NCI-H2081 treated with DMSO at 0.1 percent for 48 hours (cell line): ENCODE data around the gene FAM9B.
"Not testable (repeated sequence)": the region's sequence is repeated elsewhere in the genome, so short reads cannot be mapped to it uniquely, and the experiment has no call there.

Source experiments
- DNase-seq: peaks from one replicate; lab custom pipeline; 2025; lab: John Stamatoyannopoulos, UW

FAM9B gene

DNA sequence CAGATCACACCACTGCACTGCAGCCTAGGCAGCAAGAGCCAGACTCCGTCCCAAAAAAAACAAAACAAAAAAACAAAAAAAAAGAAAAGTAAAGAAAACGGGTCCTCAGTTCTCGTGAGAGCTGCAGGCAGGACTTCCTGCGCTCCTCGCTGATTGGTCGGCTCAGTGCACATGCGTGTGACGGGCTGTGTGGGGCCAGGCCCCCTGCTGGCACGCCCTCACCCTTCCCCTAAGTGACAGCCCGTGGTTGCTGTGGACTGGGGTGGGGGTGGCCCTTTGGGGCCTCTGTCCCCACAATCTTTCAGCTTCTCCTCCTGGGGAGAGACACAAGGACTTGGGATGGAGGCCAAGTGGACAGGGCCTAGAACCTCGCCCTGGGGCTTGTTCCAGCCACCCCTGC, at the start of gene FAM9B:
Gene FAM9B, minus strand, starts transcription at position 139 of the 400 bp plus-strand sequence. CDS start 1,141 bp downstream, outside the sequence.
- no peak for DNase-seq

DNA sequence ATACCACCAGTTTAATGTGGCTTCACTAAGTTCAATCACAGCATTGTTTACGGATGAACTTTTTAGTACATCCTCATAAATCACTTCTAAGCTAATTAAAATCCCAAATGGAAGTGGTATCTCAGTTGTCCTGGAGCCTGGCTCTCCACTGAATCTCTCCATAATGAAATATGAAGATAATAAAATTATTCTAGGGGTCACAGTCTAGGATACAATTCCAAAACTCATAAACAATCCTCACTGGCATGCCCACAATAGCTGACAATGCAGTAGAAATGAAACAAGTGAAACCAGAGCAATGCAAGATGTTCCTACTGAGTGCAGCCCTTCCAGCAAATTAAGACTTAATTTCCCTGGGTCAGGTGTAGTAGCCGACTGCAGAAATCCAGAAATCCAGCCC, 47.3 kb upstream of the FAM9B start:
- no peak for DNase-seq

DNA sequence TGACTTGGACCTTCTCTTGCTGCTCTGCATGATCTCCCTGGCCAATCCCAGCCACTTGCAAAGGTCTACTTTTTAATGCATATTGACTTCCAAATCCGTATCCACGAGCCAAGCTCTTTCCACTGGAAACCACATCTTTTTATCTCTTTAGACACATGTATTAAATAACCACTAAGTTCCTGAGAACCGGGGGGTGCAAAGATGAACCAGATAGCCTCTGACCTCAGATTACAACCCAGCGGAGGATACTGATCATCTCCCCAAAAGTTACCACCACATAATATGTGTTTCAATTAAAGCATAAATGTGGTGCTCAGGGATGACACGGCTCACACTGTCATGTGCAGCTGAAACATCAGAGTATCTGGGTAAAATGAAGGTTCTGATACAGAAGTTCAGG, 40.4 kb upstream of the FAM9B start:
- DNase-seq: no peak

DNA sequence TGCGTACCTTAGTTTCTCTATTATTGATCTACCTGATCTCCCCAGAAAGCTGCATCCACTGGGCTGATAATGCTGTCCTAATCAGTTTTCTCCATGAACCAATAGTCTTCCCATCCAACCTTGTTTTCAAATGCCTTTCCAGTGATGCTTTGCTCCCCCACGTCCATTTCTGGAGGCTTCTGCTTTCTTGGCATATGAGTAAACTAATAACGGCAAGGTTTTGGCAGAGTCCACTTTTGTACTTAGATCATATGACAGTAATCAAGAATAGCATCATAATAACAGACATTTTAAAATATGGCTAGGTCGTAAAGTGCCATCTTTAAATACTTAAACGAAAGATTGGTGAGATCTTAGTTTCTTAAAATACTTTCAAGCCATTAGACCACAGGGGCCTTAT, 38.4 kb upstream of the FAM9B start:
- DNase-seq: no peak

DNA sequence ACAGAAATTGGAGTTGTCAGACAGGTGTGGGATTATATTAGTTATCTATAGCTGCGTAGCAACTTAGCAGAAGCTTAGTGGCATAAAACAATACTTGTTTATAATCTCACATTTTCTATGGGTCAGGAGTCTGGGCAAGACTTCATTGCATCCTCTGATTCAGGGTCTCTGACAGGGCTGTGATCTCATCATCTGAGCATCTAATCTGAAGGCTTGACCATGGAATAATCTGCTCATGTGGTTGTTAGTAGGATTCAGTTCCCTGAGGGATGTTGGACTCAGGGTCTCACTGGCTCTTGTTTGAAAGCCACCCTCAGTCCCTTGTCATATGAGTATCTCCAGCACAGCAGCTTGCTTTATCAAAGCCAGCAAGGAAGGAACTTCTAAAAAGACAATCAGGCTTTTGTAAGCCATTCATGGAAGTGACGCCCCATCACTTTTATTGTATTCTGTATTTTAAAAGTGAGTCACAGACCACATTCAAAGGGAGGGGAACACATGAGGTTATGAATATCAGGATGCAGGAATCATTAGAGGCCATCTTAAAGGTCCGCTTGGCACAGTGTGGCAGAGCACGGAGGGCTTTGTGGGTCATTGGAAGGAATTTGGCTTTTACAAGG, 37.2 kb upstream of the FAM9B start:
- no peak for DNase-seq

DNA sequence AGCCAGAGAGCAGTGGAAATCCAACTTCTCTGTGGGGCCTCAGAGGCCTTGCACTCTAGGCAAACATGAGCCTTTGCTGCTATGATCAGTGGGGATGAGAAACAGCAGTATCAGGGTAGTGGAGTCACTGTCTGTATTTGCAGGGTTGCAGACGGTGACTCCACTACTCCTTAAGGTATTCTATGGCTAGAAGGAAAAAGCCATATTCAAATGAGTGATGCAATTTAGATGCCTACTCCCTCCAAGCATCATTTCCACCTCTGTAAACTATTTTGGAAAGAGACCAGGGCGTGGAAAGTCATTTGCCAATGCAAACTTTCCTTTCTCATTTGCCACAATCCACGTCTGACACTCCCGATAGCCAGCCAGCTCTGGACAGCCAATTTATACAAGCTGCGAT, 35.6 kb upstream of the FAM9B start:
- DNase-seq: no peak

DNA sequence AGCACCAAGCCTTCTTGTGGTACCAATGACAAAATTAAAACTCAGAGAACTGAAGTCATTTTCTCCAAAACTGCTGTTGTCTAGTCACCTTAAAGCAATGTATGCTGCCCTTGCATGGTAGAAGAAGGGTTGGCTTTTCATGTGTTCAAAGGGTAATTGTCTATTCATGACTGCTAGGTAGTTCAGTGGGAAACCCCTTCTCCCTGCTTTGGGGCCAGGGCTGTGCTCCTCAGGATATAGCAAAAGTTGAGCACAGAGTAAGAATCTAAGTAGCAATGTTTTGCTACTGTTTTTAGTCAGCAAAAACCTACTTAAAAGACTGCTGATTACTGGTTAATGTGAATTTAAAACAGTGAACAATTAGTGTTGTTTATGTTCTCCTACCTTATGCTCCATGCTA, 30.8 kb upstream of the FAM9B start:
- no peak for DNase-seq

DNA sequence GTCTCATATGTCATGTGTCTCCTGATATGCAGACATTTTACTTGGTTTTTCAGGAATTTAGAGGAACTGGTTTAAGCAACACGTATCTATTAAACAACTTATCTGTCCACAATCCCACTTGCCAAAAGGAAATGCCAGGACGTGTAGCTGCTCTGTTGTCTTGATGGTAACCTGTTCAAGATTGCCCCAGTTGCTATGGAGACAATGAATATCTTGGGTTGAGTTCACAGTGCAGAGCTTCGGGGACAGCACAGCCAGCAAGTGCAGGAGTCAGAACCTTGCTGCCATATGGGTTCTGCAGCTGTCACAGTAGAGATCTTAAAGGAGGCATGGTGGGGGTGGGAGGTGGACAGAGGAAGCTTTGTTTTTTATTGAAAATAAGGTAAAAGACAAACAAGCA, 28.7 kb upstream of the FAM9B start:
- no peak for DNase-seq

DNA sequence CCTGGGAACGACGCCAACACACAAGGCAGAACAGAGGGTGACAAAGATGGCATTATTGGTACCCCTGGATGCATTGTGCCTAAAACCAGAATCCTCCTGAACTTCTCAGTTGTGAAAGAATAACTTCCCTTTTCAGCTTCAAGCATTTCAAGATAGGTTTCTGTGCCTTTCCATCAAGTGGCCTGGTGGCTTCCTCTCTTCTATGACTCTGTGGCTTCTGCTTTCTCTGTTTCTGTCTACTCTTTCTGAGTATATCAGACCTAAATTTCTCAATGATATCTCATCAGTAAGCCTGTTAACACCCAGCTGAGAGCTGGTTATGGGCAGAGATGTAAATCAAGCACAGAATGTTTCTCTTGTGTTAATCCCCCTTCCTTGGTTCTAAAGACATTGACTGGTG, 21.4 kb upstream of the FAM9B start:
- DNase-seq: no peak

DNA sequence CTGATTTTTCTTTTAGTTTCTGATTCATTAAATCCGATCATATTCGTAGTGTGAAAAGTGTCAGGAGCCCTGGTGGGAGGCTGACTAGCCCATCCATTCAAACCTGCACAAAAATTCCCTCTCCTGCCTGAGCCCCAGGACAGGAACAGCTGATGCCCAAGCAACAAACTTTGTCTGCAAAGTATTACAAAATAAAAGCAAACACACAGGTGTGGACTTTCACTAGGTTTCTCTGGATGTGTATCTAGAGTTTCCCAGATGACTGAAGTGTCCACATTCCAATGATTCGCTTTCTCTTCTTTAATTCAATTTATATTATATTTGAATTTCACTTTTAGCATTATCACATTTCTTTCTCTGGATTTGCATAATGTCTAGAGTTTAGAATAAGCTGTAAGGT, 18.2 kb upstream of the FAM9B start:
- no peak for DNase-seq

DNA sequence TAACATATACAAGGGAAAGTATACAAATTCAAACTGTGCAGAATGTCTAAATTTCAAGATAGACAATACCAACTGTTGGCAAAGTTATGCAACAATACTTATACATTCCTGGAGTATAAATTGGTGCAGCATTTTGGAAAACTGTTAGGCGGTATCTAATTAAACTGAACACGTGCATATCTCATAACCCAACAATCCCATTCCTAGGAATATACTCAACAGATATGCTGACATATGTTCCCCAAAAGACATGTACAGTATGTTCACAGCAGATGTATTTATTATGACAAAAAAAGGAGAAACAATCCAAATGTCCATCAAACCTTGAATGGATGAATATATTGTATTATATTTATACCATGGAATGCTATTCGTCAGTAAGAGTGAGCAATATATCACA, 16.4 kb upstream of the FAM9B start:
- DNase-seq: no peak

DNA sequence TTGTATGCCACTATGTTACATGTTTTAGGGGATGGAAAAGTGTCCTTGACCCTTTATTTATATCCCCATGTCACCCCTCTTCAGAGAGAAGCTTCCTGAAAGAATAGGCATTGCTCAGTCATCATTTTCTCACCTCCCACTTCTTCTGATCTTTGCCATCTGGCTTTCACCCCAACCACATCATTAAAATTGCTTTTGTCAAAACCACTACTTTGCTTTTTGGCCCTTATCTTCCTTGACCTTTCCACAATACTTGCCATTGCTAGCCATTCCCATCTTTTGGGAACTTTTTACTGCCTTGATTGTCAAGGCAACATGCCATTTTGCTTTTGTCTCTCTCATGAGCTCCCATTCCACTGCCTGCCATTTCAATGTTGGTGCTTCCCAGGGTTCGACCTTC, 14.9 kb upstream of the FAM9B start:
- DNase-seq: no peak

DNA sequence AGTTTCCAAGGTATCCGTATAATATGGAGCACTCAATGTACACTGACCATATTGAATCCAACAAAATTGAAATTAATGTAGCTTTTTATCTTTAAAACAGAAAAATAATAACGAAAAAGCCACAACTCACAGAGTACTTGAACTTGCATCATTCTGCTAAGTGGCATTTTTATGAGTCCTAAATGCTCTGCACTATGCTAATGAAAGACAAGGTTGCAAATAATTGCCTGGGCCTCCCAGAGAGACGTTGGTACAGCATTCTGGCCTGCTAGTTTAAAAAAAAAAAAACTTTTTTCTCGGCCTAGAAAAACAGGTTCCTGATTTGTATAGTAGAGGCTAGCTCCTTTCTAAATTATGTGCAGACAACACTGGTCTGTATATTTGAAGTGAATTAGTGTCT, 4.3 kb upstream of the FAM9B start:
- no peak for DNase-seq

DNA sequence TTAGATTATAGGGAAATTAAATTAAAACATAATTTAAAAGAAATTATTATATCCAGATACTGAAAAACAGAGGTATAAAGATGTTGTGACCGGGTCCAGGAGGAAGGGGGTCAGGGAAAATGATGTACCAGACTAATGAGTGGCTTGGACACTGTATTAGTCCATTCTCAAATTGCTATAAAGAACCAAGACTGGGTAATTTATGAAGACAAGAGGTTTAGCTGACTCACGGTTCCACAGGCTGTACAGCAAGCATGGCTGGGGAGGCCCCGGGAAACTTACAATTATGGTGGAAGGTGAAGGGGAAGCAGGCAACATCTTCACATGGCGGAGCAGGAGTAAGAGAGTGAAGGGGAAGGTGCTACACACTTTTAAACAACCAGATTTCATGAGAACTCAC, 3.4 kb upstream of the FAM9B start:
- no peak for DNase-seq

DNA sequence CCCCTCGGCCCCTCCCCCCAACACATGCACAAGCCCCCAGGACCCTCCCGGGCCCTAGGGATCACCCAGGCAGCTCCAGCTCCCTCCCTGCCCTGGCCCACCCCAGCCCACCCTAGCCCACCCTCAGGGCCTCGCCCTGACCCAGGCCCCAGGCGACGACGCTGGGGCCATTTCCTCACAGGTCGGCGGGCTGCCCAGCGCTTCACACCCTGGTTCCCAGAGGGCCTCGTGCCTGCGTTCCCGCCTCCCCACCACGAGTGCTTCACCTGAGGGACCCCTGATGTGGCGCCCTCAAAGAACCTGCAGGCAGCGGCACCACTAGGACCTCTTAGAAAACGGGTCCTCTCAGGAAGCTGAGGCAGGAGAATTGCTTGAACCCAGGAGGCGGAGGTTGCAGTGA, 341 bp downstream of the FAM9B start:
- no peak for DNase-seq

DNA sequence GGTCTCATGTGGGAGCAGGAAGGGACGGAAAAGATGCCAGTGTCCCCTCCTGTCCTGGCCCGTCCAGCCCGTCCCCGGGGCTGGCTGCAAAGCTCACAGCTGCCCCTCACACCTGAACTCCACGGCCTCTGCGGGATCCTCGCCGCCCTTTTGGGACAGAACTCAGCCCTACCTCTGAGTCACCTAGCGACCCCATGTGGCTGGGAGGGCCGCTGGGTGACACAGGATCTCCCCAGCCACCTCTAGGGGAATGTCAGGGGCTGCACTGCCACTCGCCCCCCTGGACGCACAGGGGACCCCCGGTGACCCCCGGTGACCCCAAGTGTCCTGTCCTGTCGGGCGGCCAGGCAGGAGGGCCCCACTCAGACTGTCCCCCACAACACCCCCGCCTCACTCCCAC, 748 bp downstream of the FAM9B start:
- DNase-seq: no peak

DNA sequence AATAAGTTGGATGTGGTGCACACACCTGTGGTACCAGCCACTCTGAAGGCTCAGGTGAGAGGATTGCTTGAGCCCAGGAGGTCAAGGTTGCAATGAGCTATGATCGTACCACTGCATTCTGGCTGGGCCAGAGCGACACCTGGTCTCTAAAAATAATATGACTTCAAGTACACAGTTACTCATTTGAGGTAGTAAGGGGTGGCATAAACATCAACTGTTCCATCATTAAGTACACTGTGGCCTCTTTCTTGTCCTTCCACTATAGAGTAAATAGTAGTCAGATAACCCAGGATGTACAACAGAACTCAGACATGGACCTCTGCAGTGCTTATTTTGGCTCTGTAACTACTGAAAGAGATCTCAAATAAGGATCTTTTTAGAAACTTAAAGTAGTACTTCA, 10.6 kb downstream of the FAM9B start:
- DNase-seq: no peak

DNA sequence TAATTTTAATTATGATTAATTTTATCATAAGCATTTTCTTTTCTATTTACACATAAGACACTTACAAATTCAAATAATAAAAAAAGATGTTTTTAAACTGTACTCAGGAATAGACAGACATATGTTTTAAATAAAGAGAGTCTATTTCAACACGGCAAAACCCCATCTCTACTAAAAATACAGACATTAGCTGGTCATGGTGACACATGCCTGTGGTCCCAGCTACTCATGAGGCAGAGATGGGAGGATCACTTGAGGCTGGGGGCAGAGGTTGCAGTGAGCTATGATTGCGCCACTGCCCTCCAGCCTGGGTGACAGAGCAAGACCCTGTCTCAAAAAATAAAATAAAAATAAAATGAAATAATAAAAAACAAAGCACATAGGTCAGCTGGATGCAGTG, 14.8 kb downstream of the FAM9B start:
- no peak for DNase-seq

DNA sequence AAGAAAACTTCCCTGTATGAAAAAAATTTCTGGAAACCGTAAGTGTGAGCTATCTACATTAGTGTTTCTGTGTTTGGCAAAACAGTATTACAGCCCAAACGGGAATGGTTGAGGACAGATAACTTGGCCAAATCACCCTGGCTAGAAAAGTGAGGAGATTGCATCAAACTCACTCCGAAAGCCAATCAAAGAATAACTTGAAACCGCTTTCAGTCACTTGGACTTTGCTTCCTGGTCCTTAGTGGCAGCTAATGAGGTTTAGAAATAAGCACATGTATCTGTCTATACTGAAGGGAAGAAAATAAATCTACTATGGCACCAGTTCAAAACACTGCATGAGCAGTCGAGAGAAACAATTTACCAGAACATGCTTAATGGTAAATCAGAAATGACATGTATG, 15.6 kb downstream of the FAM9B start:
- not testable (repeated sequence) for DNase-seq

DNA sequence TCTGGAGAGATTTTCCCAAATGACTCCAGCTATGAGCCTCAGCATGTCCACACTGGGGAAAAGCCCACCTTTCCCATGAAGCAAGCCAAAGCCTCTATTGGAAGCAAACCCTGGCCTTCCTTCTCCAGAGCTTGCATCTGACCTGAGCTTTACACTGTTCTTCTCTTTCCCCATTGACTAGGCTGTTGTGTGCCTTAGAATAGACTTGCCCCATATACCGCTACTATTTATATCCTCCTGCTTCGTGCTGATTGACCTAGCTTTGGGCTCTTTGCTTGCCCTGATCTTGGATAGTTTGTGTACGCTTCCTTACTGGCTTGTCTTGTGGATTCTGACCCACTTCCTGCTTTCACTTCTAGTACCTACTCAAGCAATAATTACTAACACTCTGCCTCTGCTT, 30.9 kb downstream of the FAM9B start:
- DNase-seq: no peak

DNA sequence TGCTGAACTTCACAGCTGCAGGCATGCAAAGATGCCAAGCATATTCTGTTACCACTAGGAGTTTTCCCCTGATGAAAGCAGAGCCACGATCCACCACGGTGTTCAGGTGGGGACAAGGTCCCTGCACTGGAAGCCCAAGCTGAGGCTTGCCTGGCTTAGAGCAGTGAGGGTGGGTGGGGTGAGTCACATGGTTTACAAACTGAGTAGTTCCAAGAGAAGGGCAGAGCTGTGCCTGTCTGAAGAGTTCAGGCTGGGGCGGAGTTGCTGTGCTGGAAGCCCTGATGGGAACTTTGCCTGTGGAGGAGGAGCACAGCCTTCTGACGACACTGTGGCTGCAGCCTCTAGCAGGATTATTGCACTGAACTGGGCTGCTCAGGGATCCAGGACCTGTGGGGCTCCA, 45.5 kb downstream of the FAM9B start:
- DNase-seq: no peak

DNA sequence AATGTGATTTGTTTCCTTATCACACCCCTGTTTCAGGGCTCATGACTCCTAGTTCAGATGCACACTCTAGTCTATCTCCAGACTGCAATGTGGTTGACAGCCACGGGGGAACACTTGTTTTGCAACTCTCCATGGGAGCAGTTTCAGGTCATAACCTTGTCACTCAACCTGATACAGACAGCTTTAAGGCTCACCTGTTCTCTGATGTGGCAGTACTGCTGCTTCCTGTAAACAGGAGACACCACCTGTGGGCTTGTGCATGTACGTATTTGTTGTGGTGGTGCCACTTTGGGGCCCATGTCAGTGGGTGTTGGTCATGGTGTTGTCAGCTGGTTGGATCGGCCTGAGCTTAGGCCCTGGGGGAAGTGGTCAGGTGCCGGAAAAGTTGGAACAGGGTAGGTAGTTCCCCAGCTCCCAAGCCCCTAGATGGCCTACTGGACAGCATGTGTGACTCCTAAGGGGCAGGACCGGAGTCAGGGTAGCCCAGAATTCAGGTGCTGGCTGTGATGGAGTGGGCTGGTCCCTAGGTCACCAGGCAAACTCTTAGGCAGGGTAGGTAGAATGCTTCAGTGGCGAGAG, 46.2 kb downstream of the FAM9B start:
- no peak for DNase-seq

DNA sequence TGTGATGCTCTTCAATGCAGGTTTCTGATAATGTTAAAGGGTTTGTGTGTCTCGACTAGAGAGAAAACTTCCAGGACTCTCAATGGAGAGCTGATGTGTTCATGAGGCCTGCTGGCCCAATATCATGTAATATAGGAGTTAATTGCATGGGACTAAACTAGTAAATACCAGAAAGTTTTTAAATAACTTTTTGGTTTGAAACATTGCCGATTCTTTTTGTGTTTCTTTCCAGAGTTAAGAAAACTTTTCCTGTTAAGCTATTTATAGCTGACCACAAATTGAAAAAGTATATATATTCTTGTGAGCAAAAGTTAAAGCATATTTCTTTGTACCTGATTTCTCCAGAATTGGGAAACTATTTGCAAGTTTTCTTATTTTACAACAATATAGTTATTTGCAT, 49.7 kb downstream of the FAM9B start:
- DNase-seq: no peak

DNA sequence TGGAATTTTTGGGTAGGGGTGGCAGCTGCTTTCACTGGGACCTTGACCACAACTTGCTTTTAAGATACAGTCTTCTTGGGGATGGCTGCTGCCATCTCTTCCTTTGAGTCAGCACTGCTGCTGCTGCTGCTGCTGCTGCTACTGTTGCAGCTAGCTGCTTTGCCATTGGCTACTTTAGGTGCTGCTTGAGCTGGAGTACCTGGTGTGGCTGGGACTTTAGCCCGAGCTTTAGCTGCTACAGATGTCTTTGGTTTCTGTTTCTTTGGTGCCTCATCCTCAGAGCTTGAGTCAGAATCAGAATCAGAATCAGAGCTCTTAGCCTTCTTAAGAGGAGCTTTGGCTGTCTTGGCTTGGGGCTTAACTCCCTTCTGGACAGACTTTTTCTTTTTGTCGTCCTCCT, 52.2 kb downstream of the FAM9B start:
- no peak for DNase-seq

DNA sequence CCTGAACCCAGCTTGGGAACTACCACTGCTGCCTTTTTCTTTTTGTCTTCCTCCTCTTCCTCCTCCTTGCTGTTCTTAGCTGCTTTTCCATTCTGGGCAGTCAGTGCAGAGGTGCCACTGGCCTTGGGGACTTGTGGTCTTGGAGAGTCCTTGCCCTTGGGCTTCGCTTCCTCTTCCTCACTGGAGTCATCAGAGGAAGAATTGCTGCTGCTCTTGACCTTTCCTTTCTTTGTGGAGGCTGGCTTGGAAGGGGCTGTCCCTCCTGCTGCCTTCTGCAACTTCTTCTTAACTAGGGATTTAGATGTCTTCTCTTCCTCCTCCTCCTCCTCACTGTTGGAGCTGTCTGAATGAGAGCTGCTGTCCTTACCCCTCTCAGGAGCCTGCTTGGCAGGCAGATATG, 53.2 kb downstream of the FAM9B start:
- DNase-seq: no peak
